ENCODE results near the gene MYG1.
"Not testable (repeated sequence)": the region's sequence is repeated elsewhere in the genome, so short reads cannot be mapped to it uniquely, and the experiment has no call there.

Gene MYG1

DNA sequence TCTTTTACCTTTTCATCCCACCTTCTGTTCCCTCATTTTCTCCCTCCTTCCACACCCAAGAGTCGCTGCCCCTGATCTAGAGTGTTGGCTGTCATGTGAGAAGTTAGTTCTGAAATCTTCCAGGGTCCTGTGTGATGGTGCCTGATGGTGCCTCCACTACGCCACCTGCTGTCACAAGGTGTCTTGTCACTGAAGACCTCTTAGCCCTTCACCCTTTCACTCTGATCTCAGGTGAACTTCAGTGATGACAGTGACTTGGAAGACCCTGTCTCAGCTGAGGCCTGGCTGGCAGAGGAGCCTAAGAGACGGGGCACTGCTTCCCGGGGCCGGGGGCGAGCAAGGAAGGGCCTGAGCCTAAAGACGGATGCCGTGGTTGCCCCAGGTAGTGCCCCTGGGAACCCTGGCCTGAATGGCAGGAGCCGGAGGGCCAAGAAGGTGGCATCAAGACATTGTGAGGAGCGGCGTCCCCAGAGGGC, 11.7 kb upstream of the MYG1 start:
- peak; percentile 69 for DNase-seq (ENCODE audit: low spot score)

DNA sequence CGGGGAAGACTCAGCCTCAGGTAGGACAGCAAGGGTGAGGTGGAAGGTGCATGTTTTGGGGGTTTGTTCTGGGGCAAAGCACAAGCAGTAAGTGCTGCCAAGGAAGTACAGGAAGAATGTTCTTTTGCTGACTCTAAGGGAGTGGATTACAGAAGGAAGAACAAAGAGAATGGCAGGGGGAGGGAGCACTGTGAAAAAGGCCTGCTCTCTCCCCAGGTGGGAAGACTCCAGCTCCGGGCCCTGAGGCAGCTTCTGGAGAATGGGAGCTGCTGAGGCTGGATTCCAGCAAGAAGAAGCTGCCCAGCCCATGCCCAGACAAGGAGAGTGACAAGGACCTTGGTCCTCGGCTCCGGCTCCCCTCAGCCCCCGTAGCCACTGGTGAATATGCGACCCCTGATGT, 11.2 kb upstream of the MYG1 start:
- DNase-seq (ENCODE audit: low spot score): no peak

DNA sequence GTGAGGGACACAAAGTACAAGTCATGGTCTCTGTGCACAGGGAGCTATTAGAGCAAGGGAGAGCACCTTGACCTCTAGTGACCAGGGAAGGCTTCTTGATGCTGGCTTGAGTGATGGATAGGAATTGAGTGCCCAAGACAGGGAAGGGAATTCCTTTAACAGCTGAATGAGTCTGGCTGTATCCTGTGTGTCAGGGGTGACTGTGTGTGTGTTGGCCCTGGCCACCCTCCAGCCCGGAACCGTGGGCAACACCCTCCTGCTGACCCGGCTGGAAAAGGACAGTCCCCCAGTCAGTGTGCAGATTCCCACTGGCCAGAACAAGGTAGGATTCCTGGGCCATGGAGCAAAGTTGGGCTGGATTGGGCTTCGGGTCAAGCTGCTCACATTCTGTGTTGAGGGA, 9.6 kb upstream of the MYG1 start:
- no peak for DNase-seq (ENCODE audit: low spot score)

DNA sequence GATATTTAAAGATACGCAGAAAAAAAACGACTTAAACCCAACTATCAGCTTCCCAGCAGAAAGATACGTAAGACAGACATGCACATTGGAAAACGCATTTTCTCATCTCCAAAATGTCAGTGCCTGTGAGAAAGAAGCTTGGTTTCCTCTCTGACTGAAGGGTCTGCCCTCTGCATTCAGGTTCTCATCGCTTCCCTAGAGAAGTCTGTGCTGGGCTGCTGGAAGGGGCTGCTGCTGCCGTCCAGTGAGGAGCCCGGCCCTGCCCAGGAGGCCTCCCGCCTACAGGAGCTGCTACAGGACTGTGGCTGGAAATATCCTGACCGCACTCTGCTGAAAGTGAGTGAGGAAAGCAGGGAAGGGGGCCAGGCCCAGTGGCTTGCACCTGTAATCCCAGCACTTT, 8.8 kb upstream of the MYG1 start:
- DNase-seq (ENCODE audit: low spot score): no peak

DNA sequence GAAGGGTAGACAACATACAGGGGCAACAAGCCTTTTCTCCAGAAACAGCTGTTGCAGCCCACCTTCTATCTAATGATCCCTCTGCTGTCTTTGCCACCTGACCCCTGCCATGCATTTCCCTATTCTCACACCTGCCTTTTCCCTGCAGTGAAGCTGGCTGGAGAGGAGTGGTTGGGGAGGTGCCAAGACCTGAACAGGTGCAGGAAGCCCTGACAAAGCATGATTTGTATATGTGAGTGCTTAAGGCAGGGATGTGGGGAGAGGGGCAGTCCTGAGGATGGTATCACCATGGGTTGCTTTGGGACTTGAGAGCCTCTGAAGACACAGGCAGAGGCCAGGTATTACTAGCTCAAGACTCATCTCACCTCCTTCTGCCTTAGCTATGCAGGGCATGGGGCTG, 7.1 kb upstream of the MYG1 start:
- DNase-seq (ENCODE audit: low spot score): no peak

DNA sequence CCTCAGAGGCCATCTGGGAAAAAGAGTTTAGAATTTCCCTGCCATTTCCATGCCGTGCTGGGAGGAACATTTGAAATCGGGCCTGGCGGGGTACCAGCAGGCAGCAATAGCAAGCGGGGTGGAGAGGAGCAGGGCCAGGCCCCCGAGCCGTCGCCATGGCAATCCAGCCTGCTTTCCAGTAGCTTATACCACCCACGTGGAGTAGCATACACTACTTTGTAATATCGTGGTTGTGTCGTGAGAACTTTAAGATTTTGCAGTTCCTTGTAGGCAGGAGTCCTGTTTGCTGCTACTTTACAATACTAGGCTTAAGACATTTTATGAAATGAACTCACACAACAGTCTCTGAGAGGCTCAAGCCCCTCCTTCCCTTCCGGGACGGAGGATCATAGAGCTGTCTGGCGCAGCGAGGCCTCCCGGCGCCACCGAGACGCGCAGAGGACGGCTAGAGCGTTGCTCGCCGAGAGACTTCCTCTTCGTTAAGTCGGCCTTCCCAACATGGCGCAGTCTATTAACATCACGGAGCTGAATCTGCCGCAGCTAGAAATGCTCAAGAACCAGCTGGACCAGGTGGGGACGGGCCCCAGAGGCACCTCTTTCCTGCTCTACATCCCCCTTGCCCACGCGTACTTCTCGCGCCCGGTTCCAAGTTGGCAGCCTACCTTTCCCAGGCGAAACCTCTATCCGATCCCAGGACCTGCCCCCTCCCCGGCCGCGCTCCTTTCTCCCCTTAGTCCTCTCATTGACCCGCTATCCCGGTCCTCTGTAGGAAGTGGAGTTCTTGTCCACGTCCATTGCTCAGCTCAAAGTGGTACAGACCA, 4.2 kb upstream of the MYG1 start, which contains the start of gene PFDN5:
TSS of gene PFDN5 (plus strand) at position 473 of the 821 bp plus-strand sequence. CDS start at position 499, 26 bp downstream.
- DNase-seq (ENCODE audit: low spot score): peak; percentile 79

DNA sequence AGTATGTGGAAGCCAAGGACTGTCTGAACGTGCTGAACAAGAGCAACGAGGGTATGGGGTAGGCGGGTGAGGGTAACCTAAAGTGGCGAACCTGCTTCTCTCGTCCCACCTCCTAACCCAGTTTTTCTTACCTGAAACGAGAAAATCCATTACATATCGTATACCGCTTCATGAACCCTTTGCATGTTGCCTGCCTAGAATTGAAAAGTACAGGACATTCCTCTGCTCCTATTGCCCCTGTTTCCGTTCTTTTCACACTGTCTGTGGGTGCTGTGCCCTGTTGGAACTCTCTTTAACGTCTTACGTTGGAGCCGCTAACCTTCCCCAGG, 3.6 kb upstream of the MYG1 start:
- DNase-seq (ENCODE audit: low spot score): no peak

DNA sequence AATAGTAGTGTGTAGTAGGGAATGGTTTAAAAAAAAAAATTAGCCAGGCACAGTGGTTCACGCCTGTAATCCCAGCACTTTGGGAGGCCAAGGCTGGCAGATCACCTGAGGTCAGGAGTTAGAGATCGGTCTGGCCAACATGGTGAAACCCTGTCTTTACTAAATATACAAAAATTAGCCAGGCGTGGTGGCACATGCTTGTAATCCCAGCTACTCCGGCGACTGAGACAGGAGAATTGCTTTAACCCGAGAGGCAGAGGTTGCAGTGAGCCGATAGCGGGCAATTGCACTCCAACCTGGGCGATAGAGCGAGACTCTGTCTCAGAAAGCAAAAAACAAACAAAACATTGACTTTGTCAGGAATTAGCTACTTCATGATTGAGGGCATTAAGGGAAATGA, 2.4 kb upstream of the MYG1 start:
- DNase-seq (ENCODE audit: low spot score): not testable (repeated sequence)

DNA sequence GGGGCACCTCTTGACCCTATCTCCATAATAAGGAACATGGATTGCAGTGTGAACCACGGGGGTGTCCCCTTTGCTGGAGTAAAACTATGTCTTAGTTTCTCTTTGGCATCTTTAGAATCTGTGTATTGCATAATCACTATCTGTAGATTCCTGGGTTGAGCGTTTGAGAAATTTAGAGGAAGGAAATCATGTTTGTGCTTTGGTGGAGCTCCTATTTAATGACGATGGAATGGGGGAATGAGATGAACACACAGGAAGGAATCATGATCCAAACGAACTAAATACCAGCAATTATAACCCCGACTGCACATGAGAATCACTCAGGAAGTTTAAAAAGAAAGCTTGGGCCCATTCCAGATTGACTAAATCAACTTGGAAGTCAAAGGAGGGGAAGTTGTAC, 1.3 kb upstream of the MYG1 start:
- no peak for DNase-seq (ENCODE audit: low spot score)

DNA sequence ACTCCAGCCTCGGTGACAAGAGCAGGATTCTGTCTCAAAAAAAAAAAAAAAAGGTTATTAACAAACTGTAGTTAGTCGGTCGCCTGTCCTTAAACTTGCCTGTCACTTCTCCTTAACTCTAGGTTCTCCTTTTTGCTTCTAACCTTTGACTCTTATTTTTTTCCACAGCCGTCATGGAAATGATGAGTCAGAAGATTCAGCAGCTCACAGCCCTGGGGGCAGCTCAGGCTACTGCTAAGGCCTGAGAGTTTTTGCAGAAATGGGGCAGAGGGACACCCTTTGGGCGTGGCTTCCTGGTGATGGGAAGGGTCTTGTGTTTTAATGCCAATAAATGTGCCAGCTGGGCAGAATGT, 418 bp upstream of the MYG1 start:
- no peak for DNase-seq (ENCODE audit: low spot score)

DNA sequence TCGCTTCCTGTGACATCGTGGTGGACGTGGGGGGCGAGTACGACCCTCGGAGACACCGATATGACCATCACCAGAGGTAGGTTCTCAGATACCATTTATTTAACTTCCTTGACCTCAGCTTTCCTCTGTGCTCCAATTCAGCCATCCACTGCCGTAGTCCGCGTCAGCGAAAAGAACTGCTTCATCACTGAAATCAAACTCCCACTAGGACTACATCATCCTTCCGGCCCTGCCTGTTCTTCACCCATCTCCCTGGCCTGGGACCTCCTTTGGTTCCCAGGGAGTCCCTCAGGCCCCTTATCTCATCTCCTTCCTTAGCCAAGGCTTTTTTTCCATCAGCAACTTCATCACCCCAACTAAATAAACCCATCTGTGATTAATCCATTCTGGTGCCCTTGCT, 692 bp downstream of the MYG1 start:
- DNase-seq (ENCODE audit: low spot score): no peak

DNA sequence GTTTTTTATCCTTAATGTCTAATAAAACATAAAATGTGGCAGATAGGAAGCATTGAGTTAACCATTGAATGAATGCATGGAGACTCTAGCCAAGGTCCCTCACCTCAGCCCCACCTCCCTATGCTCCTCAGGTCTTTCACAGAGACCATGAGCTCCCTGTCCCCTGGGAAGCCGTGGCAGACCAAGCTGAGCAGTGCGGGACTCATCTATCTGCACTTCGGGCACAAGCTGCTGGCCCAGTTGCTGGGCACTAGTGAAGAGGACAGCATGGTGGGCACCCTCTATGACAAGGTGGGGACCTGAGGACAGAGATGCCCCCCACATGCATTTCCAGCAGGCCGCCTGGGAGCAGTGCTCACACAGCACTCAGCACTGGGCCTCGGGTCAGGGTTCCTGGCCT, 3.4 kb downstream of the MYG1 start:
- no peak for DNase-seq (ENCODE audit: low spot score)

DNA sequence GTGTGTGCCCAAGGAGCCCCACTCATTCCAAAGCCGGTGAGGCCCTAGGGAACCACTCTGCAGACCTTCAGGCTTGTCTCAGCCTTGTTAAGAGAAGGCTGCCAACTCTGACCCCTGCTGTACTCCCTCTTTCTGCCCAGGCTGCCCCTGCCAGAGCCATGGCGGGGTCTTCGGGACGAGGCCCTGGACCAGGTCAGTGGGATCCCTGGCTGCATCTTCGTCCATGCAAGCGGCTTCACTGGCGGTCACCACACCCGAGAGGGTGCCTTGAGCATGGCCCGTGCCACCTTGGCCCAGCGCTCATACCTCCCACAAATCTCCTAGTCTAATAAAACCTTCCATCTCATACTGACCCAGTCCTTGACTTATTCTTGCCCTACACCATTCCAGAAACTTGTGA, 7.3 kb downstream of the MYG1 start:
- no peak for DNase-seq (ENCODE audit: low spot score)

DNA sequence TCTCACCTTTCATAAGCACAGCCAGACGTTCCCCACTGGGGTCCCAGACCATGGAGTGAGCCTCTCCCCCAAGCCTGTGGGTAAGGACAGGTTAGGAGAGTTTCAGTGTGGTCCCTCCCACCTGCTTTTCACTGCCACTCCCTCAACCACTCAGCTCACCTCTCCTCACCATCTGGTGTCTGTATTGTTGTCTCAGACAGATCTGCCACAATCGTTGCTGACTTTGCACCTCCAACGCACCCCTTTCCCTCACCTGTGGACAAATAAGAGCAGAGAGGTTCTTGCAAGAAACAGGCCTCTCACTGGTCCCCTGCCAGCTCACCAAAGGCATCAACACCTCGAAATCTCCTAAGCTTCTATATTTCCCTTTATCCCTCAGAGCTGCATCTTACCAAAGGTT, 8.8 kb downstream of the MYG1 start:
- DNase-seq (ENCODE audit: low spot score): no peak

DNA sequence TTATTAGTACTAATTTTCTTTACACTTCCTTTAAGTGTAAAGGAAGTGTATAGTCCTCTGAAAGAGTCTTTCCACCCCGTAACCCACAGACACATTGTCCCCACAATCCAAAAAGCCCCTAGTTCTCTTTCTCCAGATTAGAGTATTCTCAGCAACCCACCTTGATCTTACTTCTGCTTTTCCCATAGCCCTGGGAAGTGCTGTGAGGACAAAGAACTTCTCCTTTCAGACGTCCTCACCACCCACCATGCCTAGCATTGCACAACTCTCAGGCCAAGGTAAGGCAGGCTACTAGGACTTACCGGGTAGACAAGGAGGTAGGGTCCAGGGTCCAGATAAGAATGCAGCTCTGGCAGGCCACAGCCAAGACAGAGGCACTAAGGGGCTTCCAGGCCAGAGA, 14.5 kb downstream of the MYG1 start:
- DNase-seq (ENCODE audit: low spot score): no peak

DNA sequence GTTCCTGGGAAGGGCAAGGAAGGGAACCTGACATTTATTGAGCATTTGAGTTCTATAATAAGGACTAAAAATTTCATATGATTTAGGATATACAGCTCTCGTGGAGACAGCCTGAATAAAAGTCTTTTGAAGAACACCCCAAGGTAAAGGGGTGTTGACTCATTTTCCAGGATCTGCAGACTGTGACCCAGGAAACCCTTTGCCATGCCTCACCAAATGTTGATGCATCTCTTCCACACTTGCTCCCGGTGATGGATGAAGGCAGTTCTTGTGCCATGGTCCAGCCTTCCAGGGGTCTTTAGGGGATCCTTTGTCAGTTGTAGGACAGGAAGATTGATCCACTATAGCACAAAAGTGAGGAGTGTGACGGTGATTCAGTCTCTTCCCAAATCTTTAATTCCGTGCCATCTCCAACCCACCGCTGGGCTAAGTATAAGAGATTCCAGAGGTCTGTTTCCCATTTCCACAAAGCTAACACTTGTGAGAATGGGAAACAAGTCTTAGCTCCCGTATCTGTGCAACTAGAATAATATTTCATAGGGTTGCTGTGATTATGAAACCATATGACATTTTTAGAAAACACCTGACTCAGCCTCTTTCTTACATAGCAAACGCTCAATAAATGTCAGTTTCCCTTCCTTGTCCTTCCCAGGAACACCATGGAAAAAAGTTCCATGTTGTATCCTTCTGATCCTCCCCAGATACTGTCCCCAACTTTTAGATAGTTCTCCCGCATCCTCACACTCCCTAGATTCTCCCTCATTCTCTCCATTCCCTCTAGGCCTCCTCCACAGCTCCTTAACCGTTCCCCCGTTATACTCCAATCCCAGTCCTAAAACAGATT, 21.1 kb downstream of the MYG1 start:
- DNase-seq (ENCODE audit: low spot score): no peak

DNA sequence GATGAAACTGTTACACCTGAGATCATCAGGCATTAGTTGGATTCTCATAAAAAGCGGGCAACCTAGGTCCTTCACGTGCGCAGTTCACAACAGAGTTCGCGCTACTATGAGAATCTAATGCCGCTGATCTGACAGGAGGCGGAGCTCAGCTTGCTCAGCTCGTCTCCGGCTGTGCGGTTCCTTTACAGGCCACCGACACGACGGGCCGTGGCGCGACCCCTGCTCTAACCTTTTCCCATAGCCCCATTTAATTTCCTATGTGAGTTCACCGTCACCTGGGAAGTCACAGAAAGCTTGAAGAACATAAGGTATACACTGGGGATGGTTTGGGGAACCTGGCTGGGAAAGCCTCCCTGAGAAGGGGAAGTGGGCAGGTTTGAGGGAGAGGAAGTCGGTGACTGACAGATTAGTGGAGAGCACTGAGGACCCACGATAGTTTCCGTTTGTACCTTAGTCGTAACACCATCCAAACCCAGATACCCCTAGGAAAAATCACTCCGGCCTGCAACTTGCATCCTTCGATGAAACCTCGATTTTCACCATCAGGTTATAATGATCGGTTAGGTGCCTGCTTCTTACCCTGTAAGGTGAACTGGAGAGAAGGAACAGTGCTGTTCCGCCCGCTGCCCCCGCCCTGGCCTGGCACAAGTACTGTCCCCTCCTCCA, 24.8 kb downstream of the MYG1 start:
- DNase-seq (ENCODE audit: low spot score): no peak

DNA sequence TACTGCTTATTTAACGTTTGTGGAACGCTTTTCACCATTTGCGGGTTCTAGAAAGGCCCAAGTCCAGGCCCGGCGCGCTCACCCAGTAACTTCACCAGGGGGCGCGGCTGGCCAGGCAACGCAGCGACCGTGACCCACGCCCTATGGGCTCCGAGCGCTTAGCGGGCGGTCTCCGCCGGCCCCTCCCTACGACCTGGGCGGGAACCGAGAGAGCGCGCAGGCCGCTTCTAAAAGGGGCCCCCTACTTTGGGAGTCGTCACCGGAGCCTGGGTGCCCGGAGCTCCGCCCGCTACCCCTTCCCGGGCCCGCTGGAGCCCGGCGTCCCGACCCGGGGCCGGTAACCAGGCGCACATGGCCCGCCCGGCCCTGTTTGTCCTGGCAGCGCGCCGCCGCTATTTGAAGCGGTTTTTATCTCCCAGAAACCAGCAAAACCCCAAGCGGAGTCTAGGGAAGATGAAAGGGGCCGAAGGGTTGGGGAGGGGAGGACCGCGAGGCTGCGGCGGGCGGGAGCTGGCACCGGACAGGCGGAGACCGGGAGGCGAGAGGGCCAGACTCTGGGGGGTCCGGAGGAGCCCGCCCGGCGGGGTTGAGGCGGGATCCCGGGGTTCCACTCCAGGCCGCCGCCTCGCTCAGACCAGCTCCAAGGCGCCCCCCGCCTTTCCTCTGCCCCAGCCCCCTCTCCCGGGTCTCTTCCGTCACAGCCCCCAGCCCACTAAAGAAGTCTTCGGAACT, 25.4 kb downstream of the MYG1 start:
- DNase-seq (ENCODE audit: low spot score): peak; percentile 98

DNA sequence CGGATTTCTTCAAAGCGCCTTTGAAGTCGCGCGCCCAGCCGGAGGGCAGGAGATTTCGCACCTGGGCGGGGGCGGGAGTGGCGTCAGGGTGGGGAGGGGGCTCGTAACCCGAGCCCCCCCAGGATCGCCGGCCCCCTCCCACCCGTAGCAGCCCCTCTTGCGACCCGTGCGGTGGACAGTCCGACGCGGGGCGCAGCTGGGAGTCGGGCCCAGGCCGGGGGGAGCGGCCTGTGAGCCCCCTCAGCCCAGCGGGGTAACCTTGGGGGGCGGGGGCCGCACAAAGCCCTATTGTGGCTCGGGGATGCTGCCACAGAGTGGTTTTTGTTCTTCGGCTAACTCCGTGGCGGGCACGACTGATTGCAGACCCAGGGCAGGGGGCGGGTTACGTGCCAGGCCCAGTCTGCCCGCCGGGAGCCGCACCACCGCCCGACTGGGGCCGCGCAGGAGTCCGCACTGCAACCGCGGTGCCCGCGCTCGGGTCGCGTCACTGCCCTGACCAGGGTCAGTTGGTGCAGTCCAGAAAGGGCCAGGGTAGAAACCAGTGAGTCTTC, 26.1 kb downstream of the MYG1 start:
- DNase-seq (ENCODE audit: low spot score): peak; percentile 64

DNA sequence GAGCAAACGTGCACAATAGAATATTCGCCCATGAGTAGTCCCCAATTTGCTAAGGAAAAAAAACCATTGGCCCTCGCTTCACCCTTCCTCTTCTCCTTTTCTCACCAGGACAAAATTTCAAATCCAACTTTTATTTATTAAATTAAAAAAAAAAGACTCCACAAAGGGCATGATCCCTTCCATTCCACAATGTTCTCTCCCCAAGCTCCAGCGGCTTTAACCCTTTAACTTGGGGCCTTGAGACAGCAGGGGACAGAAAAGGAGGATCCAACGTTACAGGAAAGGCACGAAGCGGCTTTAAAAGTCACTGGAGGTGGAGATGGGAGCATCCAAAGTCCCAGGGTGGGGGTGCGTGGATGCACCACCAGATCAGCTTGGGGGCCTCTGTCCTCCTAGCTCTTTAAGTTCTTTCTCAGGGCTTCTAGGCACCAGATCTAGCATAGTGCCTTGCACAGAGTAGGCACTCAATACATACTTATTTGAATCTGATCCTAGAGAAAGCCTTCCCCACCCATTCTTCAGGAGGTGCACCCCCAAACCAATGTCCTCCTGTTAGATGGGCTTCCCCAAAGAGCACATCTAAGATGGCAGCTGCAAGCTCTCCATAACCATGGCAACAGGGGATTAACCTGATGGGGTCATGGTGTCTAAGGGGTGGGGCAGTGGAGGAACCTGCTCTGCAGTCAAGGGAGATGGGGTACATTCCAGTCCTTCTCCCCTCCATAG, 27.1 kb downstream of the MYG1 start:
- DNase-seq (ENCODE audit: low spot score): no peak

DNA sequence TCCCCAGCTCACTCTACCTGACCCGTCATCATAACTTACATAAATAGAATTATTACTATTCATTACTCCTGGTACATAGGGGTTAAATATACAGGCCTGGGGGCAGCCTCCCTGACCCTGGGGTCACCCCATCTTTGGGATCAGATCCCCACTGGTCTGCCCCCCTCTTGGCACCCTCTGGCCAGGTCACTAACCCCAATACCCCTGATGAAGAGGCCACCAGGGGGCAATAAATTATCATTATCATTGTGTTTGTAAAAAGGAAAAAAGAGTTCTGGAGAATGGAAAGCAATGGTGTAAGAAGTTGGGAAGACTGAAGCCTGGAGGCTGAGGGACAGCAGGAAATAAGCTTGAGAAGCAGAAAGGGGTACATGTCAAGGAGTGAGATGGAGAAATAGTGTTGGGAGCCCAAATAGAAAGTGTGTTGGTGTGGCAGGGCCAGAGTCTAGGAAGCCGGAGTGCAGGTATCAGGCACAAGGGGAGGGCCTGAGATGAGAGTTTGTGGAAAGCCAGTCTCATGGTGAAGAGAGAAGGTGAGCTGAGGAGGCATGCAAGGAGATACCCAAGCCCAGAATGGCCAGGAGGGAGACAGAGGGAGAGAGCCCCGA, 28.0 kb downstream of the MYG1 start:
- no peak for DNase-seq (ENCODE audit: low spot score)
